Measurements from ENCODE around the gene ACTL7A. TPM values are rescaled to one million over a fixed set of nuclear protein-coding genes. Genes with fewer than 3 reads are reported as not detected.

ACTL7A gene
- total and polyA plus RNA-seq, 2 of the 13 experiments (the other 11 are each of a cell fraction or from before 2014, with no cell fraction given), result not detected

- Histone ChIP-seq H3K27me3 (ENCODE audit: control insufficient read depth in 1 of 2, insufficient read depth in 2 of 2, low read length in 2 of 2) (no peaks in the 10 kb centered on the region), H3K9ac (ENCODE audit: insufficient read depth, low read depth, low read length) (no peak overlapping the region), H3K9me3 (ENCODE audit: low read length) (no peaks in the 10 kb centered on the region), H2AFZ (ENCODE audit: low read length) (no peak overlapping the region), H3K79me2 (ENCODE audit: insufficient read depth, low read length) (no peaks in the 10 kb centered on the region), H3K4me2 (ENCODE audit: low read depth, low read length) (no peak overlapping the region), H3K4me3 (replicated peaks in 1 of 3; ENCODE audit: insufficient read depth in 1 of 3, low read depth in 2 of 3, low read length in 3 of 3) (no peak overlapping the region), H3K36me3 (replicated peaks in 1 of 2; ENCODE audit: control insufficient read depth in 1 of 2, insufficient read depth in 2 of 2, low read length in 2 of 2) (peaks cover 0 to 23% of the 10 kb centered on the region in 2 experiments; a peak in 4 of 5 replicates), H4K20me1 (ENCODE audit: insufficient read depth, low read length) (peaks cover 7% of the 10 kb centered on the region; the same call in 1 of the 2 replicates), H3K27ac (ENCODE audit: extremely low read length, insufficient read depth, low read length) (peak overlapping the region; percentile 39), H3K4me1 (ENCODE audit: insufficient read depth, low read length) (peaks cover 68% of the 10 kb centered on the region)
- intact Hi-C loops (cut with micrococcal nuclease; ENCODE audit: unreplicated experiment) (loop anchor here (10.0 kb wide), 1 partner anchor 90 kb away; no protein-coding TSS in a partner anchor), in situ Hi-C loops (cut with HindIII; ENCODE audit: extremely low pct_ligation_motif_present, low pct_unique_long_range_greater_than_20kb) (no loop called here)
- ChIA-PET POLR2A (interaction anchor here (1.2 to 2.7 kb wide), 2 partner anchors 19 to 21 kb away, joined by 8 to 11 read pairs; no protein-coding TSS in a partner anchor), CTCF (ENCODE audit: low intra/inter-chr PET ratio, low total read pairs) (no interaction called here)
- no peak for DNase-seq (ENCODE audit: low spot score)
- ATAC-seq, result peak; percentile 8
- WGBS (ENCODE audit: low lambda C conversion rate), result 88% methylated on average over 4 of the region's 4 CpGs
- no TSS peak for BruUV-seq (replicated peaks)
- no peak for FAIRE-seq
- TF ChIP-seq SRSF4 (IDR thresholded peaks at IDR 0.05; ENCODE audit: low read depth, low read length, poor library complexity, severe bottlenecking) (no peak), KDM2A (CRISPR knock-in tag; IDR thresholded peaks at IDR 0.05; ENCODE audit: borderline replicate concordance, low read depth) (no peak; the same call in 1 of the 2 replicates), AKNA (CRISPR knock-in tag; IDR thresholded peaks at IDR 0.05; ENCODE audit: borderline replicate concordance) (no peak), TBL1XR1 (IDR thresholded peaks at IDR 0.05; ENCODE audit: borderline replicate concordance, low read length, partially characterized antibody) (no peak), ZNF263 (CRISPR knock-in tag; IDR thresholded peaks at IDR 0.05) (no peak), ZSCAN21 (CRISPR knock-in tag; IDR thresholded peaks at IDR 0.05; ENCODE audit: borderline replicate concordance) (no peak; the same call in 1 of the 2 replicates), ZSCAN9 (CRISPR knock-in tag; IDR thresholded peaks at IDR 0.05; ENCODE audit: borderline replicate concordance) (no peak), TEF (CRISPR knock-in tag; IDR thresholded peaks at IDR 0.05) (no peak), POLR2G (IDR thresholded peaks at IDR 0.05; ENCODE audit: low read depth, low read length) (peak; percentile 51), NR2F1 (CRISPR knock-in tag; IDR thresholded peaks at IDR 0.05) (no peak), POLR2AphosphoS5 (IDR thresholded peaks at IDR 0.05; ENCODE audit: low read depth, low read length) (peak; percentile 41; the same call in 1 of the 2 replicates), HMG20B (CRISPR knock-in tag; conservative IDR thresholded peaks at IDR 0.05) (no peak), NR2C2 (CRISPR knock-in tag; IDR thresholded peaks at IDR 0.05; ENCODE audit: borderline replicate concordance) (no peak), KLF13 (CRISPR knock-in tag; IDR thresholded peaks at IDR 0.05) (no peak), RBM22 (optimal IDR thresholded peaks at IDR 0.05; ENCODE audit: low read length) (peak; percentile 90), AGO2 (optimal IDR thresholded peaks at IDR 0.05; ENCODE audit: low read depth, low read length) (peak; percentile 44)
These were observed 3.0 kb downstream of the ACTL7A start for GRCh38 chr9:108865037-108865436.

All from HepG2 (cell line).